ENCODE measurements around the gene ZNF160.
"Not testable (repeated sequence)": the region's sequence is repeated elsewhere in the genome, so short reads cannot be mapped to it uniquely, and the experiment has no call there.

The ZNF160 gene

DNA sequence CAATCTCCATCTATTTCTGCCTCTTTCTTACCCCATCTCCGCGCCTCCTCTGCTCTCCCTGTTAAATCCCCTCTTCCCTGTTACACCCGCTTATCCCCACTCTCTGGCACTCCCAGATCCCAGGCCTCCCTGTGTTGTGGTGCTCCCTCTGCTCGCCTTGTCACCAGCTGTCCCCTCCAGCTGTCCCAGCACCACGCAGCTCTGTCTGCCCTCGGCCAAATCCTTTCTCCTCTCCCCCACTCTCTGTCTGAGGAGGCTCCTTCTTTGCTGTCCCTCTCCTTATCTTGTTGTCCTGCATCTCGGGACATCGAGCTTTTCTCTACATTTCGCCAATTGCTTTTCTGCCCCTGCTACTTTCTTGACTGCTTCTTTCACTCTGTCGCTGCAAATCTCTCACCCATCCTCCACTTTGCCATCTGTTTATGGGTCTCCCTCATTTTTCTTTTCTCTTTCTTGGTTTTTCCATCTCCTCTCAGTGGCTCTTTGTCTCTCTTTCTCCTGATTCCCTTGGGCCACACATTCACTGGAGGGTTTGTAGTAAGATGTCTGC is 941 bp downstream of the ZNF160 start:
- FAIRE-seq (no peak), DNase-seq (ENCODE audit: insufficient read length, low spot score) (no peak)
- TF ChIP-seq POLR2A (IDR thresholded peaks at IDR 0.05; ENCODE audit: low read depth, low read length) = no peak

DNA sequence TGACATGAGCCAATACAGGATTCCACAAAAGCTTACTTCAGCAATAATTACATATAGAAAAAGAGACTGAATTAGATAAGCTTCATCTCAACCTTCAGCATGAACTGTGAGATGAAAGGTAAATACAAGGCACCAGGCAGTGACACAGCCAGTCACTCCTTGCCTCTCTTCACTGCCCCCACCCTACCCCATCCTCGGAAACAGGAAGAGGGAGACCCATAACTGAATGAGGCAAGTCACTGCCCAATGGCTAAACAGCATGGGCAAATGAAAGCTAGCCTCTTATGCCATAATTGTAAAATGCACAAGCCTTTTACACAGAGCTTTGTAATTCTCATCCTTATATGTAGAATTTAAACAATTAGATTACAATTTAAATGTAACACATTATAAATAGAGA is 1.7 kb downstream of the ZNF160 start:
- no peak for TF ChIP-seq POLR2A (IDR thresholded peaks at IDR 0.05; ENCODE audit: low read depth, low read length)
- FAIRE-seq (no peak), DNase-seq (ENCODE audit: insufficient read length, low spot score) (no peak)

GRCh38 chr19:53098570-53098969 is 4.7 kb downstream of the ZNF160 start:
- not testable (repeated sequence) for FAIRE-seq; DNase-seq (ENCODE audit: insufficient read length, low spot score)

DNA sequence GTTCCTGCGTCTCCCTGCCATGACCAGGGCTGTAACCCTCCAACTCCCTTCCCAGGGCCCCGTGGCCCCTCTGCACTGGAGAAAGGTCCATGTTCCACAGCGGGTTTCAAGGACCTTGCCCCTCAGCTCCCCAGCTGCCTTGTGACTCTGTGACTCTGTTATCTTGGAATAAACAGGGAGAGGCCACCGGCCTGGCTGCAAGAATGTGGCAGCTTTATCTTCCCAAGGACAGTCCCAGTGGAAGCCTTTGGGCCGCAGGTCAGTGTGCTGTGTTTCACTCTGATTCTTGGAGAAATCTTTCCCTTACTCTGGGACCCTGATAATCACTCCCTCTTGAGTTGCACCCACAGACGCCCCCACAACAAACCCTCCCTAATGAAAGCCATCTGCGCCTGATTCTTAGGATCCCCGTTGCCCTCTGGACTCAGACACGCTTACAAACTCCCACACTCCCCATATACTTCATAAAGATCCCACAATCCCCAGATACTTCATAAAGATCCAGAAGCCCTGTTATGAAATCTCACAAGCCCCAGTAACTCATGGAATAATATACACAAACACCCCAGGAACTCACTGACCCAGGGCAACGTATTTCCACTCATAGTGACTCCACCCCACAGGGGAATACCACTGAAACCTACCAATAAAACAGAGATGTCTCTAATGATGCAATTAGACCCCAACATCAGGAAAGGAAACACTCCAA is 6.1 kb downstream of the ZNF160 start:
- not testable (repeated sequence) for FAIRE-seq; DNase-seq (ENCODE audit: insufficient read length, low spot score)

DNA sequence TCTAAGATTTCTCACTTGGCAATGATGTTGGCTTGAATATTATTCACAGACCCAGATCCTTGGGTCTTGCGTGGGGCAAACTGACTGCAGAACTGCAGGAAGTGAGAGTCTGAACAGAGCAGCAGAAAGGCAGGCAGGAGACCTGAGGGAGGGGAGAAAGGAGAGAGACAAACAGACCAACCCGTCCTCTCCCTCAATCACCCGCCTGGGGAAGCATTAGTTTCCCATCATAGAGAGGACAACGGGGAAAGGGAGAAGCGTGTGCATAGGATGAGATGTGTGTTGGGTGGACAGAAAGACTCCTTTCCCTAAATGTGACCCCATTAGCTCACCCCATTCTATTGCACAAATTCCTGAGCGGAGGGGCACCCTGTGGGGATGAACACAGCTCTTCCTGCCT is 6.6 kb downstream of the ZNF160 start:
- FAIRE-seq; DNase-seq (ENCODE audit: insufficient read length, low spot score): not testable (repeated sequence)

DNA sequence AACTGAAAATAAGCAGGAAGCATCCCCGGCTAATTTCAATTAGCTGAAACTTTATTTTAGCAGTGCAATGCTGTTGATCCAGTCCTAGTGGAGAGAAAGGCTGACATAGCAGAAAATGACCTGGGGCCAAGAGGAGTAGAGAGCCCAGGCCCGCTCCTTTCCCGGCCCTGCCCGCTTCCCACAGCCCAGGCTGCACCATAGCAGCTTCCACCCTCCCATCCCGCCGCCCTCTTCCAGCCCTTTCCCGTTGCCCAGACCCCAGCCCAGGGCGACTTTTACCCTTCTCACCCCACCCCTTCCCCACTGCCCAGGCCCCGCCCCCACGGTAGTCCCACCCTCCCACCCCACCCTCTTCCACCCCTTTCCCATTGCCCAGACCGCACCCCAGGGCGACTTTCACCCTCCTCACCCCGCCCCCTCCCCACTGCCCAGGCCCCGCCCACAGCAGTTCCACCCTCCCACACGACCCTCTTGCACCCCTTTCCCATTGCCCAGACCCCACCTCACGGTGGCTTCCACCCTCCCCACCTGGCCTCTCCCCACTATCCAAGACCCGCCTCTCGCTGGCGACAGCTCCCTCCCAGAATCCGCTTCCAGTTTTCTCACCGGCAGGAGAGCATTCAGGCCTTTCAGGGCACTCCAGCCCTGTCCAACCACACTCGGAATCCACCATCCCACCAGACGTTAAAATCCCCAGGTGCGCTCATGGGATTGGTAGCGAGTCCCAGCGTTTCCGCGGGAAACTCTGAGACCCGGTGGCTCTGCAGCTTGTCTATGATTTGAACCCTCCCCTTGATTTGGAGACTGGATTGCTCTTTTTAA is 8.3 kb downstream of the ZNF160 start:
- no peak for TF ChIP-seq POLR2A (IDR thresholded peaks at IDR 0.05; ENCODE audit: low read depth, low read length)
- FAIRE-seq = no peak
- no peak for DNase-seq (ENCODE audit: insufficient read length, low spot score)

- no peak for TF ChIP-seq POLR2A (IDR thresholded peaks at IDR 0.05; ENCODE audit: low read depth, low read length)
- FAIRE-seq (no peak), DNase-seq (ENCODE audit: insufficient read length, low spot score) (no peak)
Observed at GRCh38 chr19:53092723-53093122, 10.5 kb downstream of the ZNF160 start.

DNA sequence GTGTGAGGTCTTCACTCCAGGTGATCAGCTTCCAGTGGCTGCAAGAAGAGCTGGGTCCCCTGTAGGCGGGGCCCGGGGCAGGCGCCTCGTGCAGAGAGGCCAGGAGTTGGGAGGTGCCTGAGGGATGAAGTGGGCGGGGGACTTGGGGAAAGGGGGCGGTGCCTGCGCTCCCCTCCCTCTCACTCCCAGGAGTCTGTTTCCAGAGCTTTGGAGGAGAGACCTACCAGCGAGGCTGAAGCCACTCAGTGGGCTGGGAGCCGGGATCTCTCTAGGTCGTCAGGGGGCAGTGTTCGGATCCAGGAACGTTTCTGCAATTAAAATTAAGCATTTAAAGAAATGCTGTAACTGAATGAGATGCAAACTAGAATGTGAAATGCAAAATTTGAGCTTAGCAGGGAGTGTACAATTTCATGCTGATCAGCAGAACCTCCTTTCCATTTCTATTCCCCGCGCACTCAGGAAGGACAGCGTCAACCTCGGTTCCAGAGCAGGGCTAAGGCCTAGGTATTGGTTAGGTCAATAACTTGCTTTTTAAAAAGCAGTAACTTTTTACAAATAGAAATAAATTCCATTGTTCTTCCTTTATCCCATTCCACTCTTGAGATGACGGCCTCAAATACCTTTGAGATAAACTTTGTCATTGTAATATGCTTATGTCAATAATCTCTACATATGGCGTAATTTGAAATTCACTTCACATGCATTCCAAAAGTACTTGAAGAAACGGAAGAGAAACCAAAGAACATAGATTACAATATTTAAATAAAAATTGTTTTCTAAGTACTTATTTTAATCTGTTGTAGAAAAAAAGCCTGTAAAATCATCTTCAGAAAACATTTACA is 11.6 kb downstream of the ZNF160 start:
- FAIRE-seq = no peak
- TF ChIP-seq POLR2A (IDR thresholded peaks at IDR 0.05; ENCODE audit: low read depth, low read length) = no peak
- no peak for DNase-seq (ENCODE audit: insufficient read length, low spot score)

- no peak for FAIRE-seq
- DNase-seq (ENCODE audit: insufficient read length, low spot score) = no peak
- TF ChIP-seq POLR2A (IDR thresholded peaks at IDR 0.05; ENCODE audit: low read depth, low read length) = no peak
Observed at GRCh38 chr19:53088091-53088490, 15.1 kb downstream of the ZNF160 start.

- no peak for TF ChIP-seq POLR2A (IDR thresholded peaks at IDR 0.05; ENCODE audit: low read depth, low read length)
- DNase-seq (ENCODE audit: insufficient read length, low spot score) (no peak), FAIRE-seq (no peak)
Observed at GRCh38 chr19:53086949-53087348, 16.3 kb downstream of the ZNF160 start.

DNA sequence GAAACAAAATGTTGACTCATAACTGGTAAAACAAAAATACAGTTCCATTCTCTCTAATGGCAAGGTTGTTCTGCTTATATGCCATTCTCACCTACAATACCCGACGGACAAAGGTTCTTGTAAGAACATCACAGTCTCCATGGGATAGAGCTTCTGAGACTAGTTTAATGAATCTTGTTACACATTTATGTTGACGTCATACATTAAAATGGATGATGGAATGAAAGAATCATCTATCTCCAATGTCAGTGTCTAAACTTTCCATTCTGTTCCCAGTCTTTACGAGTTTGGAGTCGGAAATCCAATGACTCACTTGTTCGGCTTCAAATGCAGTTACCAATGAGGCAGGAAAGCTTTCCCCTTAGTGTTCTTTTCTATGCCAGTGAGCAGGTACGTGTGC is 17.7 kb downstream of the ZNF160 start:
- no peak for TF ChIP-seq POLR2A (IDR thresholded peaks at IDR 0.05; ENCODE audit: low read depth, low read length)
- FAIRE-seq (no peak), DNase-seq (ENCODE audit: insufficient read length, low spot score) (no peak)

DNA sequence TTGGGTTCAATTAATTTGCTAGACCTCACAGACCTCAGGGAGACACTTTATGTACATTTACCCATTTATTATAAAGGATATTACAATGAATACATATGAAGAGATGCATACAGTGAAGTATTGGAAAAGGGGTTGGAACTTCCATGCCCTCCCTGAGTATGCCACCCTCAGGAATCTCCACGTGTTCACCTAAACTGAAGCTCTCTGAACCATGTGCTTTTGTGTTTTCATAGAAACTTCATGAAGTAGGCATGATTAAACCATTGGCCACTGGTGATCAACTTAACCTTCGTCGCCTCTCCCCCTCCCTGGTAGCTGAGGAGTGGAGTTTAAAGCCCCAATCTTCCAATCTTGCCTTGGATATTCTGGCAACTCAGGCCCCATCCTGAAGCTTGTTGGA is 20.3 kb downstream of the ZNF160 start:
- no peak for TF ChIP-seq POLR2A (IDR thresholded peaks at IDR 0.05; ENCODE audit: low read depth, low read length)
- FAIRE-seq = no peak
- DNase-seq (ENCODE audit: insufficient read length, low spot score) = no peak

- FAIRE-seq = no peak
- TF ChIP-seq POLR2A (IDR thresholded peaks at IDR 0.05; ENCODE audit: low read depth, low read length) = no peak
Observed at GRCh38 chr19:53079313-53079924, 23.8 kb downstream of the ZNF160 start.

DNA sequence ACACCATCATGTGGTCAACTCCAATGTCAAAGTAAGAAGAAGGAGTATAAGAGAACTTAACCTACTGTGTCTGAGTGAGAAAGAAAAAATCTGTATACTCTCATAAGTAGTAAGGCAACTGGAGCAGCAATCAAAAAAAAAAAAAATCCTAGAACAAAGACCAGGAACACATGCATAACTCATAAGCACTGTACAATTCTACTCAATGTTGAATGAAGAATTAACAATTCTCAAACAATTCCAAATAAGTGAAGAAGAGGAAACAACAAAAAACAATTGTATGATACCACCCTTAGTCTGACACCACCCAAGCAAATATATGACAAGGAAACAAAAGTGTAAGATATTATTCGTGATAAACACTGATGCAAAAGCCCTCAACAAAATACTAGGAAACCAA is 24.6 kb downstream of the ZNF160 start:
- TF ChIP-seq POLR2A (IDR thresholded peaks at IDR 0.05; ENCODE audit: low read depth, low read length) = no peak
- DNase-seq (ENCODE audit: insufficient read length, low spot score) = no peak
- FAIRE-seq = no peak

More at GRCh38 chr19:53079313-53079924, 23.8 kb downstream of the ZNF160 start:
- DNase-seq (ENCODE audit: insufficient read length, low spot score) = no peak
